Activated T-cell treated with anti-CD3 and anti-CD28 coated beads, Interleukin-2, amount 50 U/mL, for 1 hour (primary cell): ENCODE data around the gene B9D2.

Experiments used
- DNase-seq: peaks from one replicate; pipeline ENCODE4 v3.0.0-alpha.2; 2020

The B9D2 gene

DNA sequence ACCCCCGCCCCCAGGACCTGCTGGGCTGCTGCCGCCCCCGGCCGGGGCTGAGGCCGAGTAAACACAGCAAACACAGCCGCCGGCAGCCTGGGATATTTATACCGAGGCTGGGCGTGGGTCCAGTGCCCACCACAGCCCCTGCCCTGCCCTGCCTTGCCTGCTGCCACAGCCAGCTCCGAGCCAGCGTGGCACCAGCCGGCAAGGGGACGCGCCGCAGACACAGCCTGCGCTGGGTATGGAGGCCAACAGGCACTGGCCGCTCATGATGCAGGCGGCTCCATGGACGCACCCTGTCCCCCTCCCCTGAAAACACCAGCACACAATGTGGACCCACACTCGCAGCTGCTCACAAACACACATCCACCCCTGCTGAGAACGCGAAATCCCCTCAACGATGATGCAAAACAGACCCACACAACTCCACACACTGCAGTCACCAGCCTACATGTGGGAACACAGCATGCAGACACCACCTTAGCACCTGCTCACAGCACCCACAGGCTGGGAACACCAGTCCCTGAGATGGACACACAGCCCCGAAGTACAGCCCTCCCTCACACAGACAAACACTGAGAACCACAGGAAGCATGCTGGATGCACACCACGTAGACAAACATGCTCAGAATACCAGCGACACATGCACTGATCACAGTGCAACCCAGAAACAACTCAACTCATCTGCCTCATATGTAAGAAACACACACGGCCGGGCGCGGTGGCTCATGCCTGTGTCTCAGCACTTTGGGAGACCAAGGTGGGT lies 37.8 kb downstream of the B9D2 start:
- DNase-seq: no peak

- no peak for DNase-seq
Measured at GRCh38 chr19:41325640-41325946, 38.4 kb downstream of the B9D2 start.

DNA sequence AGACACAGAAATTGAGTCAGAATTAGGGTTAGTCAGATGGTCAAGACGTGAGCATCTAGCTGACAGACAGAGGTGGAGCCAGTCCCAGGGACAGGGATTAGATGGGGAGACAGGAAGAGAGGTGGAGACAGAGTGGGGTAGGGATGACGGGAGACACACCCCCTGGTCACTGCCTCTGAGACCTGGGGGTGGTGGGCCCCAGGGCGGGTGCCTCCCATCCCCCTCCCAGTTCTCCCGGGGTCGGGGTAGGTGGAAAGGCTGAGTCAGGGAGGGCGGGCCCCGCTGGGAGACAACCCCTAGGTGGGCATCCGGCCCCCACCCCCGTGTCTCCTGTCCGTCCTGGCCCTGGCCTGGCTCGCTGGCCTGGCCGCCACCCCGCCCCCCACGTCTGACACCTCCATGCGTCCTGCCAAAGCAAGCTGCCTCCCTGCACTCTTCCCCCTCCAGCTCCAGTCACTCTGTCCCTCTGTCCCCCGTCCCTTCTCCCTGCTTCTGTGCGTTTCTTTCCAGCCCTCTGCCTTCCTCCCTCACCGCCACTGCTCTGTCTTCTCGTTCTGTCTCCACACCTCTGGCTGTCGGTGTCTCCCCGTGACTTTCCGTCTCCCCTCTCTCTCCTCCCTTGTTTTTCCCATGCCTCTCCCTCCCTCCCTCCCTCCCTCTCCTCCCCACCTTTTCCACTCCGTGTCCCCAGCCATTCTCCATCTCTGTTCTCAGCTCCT lies 38.9 kb downstream of the B9D2 start:
- DNase-seq: peak; percentile 56

DNA sequence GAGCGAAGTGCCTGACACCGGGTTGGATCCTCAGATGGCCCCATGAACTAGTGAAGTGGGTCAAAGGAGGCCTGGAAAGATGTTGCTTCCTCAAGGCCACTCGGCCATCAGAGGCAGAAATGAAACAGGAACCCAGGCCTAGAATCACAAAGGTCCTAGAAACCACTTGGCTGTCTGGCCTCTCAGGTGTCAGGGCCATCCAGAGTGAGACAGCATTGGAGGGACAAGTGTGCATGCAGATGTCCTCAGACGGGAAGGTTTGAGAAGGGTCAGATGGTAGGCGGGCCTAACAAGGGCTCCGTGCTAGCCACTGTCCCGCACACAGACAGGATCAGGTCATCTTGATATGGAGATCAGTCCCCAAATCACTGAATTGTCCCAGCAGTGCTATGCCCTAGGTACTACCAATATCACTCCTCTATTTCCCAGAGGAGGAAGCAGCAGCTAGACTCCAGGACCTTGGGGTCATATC lies 39.7 kb downstream of the B9D2 start:
- no peak for DNase-seq

DNA sequence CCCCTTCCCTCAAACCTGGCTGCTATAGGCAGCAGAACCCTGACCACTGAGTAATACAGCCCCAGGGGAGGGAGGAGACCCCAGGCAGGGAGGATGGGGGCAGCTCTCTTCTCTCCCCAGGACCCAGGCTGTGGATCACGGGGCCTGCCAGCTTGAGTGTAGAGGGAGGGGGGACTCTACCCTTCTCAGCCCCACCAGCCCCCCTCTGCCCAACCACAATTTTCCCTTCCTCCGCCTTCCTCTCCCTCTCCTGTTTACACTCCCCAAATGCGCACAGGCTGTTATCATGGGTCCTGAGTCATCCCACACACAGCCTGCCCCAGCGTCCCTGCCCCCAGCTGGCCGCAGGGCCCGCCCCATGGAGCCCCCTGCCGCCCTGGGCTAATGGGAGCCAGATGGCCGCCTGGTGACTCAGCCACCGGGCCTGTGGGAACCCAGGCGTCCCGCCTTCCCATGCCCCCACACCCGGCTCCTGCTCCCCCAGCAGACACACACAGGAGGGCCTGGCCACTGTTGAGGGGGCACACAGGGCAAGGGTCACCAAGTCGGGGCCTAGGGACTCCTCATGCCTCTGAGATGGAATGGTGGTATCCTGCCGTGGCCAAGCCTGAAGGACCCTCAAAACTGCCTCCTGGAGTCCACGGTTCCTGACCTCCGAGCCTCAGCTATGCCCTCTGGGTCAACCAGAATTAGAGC lies 40.4 kb downstream of the B9D2 start:
- peak; percentile 47 for DNase-seq

- no peak for DNase-seq
Measured at GRCh38 chr19:41323023-41323422, 40.9 kb downstream of the B9D2 start.

- DNase-seq: no peak
Measured at GRCh38 chr19:41322451-41322850, 41.5 kb downstream of the B9D2 start.

DNA sequence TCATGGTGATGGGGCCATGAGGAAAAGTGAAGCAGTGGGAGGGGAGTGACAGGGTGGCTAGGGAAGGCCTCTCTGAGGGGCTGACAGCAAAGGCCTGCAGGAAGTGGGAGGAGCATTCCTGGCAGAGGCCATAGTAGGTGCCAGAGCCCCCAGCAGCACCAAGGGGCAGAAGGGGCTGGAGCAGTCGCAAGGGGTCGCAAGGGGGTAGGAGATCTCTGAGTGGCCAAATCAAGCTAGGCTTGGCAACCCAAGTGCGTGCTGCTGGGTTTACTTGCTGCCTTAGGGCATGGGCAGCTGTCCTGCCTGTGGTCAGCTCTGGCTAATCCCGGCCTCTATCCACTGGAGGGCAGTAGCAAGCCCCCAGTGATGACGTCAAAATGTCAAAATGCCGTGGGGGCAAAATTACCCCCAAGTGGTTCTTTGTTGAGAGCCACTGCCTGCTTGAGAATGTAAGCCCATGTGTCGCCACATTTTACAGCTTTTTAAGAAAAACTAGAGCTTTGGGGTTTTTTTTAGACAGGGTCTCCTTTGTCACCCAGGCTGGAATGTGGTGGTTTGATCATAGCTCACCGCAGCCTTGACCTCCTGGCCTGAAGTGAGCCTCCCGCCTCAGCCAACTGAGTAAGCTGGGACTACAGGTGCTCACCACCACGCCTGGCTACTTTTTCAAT lies 42.2 kb downstream of the B9D2 start:
- no peak for DNase-seq

DNA sequence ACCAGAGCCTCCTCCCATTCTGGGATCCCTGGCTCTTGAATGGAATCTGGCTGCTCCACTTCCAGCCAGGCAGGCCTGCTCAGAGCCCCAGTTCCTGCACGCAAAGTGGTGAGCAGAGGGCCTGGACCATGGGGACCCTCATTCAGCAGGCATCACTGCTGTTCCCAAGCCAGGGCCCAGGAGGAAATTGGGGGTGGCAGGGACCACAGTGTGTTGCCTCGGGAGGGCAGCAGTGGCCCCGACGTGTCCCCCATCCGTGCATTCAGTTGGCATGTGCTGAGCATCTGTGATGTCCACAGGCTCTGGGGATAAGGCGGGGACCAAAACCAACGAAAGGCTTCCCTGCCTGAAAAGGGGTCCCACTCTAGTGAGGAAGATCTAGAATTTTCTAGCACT lies 42.7 kb downstream of the B9D2 start:
- DNase-seq: no peak

DNA sequence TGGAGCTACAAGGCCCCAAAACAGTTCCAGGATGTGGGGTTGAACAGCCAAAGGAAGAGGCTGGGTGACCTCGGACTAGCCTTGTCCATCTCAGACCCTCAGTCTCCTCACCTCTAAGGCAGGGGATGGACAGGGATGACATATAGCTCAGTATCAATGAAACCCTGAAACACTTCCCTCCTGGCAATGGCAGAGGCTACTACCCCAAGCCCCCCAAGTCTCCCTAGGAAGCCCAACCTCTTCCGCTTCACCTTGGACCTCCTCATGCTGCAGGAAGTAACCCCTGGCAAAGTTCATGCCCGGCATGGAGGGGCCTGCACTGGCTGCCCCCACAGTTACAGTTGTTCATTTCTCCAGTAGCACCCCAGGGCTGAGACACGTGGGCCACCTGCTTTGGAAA lies 43.4 kb downstream of the B9D2 start:
- no peak for DNase-seq

DNA sequence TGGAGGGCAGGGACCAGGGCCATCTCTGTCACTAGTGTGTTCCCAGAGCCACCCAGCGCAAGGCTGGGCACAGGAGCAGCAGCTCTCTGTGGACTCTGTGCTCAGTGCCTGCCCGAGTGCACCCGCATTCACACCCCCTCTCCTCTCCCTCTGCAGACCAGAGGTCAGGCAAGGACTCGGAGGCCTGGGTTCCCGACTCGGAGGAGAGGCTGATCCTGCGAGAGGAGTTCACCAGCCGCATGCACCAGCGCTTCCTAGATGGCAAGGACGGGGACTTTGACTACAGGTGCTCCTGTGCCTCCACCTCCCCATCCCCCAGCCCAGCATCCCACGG lies 43.8 kb downstream of the B9D2 start:
- no peak for DNase-seq

DNA sequence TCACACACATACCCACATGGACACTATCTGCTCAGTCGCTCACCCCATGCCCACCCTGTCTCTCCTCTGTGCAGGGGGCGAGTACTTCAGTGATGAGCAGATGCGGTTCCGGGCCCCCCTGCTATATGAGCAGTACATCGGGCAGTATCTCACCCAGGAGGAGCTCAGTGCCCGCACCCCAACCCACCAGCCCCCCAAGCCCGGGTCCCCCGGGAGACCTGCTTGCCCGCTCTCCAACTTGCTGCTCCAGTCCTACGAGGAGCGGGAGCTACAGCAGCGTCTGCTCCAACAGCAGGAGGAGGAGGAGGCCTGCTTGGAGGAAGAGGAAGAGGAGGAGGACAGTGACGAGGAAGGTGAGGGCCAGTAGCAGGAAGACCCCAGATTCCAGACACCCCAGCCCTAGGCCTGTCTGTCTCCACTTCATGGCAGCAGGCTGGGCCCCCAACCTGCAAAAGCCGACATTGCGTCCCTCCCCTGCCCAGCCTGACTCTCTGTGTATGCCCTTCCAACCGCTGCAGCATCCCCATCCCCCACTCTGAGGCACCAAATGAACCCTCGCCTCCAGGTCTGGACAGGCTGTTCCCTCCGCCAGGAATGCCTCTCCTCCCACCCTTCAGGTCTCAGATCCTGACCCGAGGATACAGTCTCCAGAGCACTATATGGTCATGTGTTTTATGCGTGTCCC lies 44.3 kb downstream of the B9D2 start:
- no peak for DNase-seq

DNA sequence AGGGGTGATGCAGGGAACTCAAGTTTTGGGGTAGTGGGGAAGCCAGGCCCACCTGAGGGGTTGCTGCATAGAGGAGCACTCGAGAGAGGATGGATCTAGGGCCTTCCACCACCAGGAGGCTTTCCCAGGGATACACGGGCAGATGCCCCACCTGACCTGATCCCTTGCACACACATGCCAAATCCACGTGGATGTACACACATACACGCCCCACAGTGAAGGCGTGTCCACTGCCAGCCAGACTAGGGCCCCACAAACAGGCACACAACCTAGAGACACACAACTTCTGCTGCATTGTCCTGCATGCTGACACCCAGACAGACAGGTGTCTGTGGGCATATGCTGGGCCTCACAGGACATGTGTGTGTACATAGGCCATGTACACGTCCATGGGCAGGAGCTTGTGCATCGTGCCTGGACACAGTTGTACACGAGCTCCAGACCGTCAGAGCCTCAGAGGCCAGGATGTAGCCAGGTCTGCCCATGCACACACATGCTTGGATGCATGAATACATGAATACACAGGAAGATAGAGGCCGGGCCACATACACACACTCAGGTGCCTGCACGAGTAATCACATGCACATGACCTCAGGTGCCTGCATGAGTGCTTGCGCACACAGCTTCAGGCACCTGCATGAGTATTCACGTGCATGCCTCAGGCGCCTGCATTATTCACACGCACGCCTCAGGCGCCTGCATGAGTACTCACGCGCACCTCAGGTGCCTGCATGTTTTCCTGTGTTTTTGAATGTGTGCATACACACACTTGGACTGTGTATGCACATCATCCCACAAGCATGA lies 45.1 kb downstream of the B9D2 start:
- no peak for DNase-seq

DNA sequence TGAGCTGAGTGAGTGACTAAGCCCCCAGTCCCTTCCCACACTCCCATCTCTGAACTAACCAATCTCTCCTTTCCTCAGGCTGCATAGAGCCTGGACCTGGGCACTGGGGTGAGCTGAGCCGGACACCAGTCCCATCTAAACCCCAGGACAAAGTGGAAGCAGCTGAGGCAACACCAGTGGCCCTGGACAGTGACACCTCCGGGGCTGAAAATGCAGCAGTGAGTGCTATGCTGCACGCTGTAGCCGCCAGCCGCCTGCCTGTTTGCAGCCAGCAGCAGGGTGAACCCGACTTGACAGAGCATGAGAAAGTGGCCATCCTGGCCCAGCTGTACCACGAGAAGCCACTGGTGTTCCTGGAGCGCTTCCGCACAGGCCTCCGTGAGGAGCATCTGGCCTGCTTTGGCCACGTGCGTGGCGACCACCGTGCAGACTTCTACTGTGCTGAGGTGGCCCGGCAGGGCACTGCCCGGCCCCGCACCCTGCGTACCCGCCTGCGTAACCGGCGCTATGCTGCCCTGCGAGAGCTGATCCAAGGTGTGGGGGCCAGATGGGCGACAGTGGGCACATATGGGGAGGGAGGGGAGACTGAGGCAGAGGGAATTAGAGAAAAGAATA lies 47.5 kb downstream of the B9D2 start:
- DNase-seq: no peak

- DNase-seq: no peak
Measured at GRCh38 chr19:41311613-41312012, 52.3 kb downstream of the B9D2 start.

- DNase-seq: no peak
Measured at GRCh38 chr19:41311072-41311471, 52.9 kb downstream of the B9D2 start.

DNA sequence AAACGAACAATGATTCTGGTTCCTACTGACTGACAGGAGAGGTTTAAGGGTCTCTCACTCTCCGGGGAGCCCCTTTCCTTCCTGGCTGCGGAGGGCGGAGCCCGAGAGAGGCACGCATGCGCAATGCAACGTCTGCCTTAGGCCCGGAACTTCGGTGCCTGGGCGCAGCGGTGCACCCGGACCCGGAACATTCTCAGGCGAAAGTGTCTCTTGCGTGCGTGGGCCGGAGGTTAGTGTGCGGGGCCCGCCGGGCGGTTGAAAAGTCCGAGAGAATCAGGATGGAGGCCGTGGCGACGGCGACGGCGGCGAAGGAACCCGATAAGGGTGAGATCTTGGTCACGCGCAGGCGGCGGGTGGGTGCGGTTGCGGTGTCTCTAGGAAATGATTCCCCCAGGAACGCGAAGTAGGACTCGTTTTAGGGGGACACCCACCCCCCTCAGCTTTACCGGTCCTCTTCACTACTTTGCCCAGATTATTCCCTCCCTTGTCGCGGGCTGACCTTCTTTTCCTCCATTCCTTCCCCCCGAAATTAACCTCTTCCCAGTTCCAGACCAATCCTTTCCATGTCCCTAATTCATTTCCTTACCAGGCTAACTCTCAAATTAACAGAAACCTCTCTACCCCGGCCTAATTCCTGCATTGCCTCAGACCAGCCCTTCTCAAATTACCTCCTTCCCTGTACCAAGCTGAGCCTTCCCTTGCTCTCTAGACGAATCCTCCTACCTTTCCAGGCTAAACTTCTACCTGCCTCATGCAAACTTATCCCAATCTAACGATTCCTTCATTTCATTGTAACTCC lies 53.7 kb downstream of the B9D2 start, which contains the start of gene CCDC97:
TSS of gene CCDC97 (plus strand) at position 140 of the 799 bp plus-strand sequence. CDS start at position 279, 139 bp downstream.
- DNase-seq: peak; percentile 92

DNA sequence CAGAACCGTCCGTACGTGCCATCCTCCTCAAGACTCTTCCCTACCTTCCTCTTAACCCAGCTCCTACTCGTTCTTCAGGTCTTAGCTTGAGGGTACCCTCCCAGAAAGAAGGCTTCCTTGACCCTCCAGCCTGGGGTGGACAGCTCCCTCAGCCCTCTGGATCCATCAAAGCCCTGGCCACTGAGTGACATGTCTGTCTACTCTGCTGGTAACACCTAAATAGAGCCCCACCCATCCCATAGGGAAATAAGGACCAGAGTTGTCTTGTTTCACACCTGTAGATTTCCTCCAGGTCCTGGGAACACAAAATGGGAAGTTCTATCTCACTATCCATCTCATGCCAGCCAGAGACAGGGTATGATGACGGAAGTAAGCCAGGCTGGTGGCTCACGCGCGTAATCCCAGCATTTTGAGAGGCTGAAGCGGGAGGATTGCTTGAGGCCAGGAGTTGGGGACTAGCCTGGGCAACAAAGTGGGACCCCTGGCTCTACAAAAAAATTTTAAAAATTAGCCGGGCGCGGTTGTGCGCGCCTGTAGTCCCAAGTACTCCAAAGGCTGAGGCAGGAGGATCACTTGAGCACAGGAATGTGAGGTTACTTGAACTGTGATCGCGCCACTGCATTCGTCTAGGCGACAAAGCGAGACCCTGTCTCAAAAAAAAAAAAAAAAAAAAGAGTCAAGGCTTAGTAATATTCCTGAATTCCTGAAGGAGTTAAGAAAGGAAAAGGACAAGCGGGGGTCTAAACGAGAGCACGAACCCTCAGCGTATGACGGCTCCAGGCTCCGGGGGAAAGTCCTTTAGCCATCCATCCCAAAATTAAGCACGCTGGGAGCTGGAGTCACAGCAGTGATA lies 54.5 kb downstream of the B9D2 start:
- DNase-seq: peak; percentile 54

GRCh38 chr19:41308450-41309179 lies 55.3 kb downstream of the B9D2 start:
- DNase-seq: peak; percentile 97
